Endothelial cell (in vitro differentiated cells): ENCODE measurements around the gene TMPRSS11D. TPM values are rescaled to one million over a fixed set of nuclear protein-coding genes. Genes with fewer than 3 reads are reported as not detected.

ENCODE experiments used
- DNase-seq: peaks from one replicate; pipeline ENCODE4 v3.0.0; 2021; ENCODE audit warnings: low spot score
- H3K27ac Mint-ChIP-seq: one replicate; pipeline ENCODE4 v1.8.0; 2021; ENCODE audit warnings: mixed read lengths, inconsistent platforms; ENCODE audit not compliant: unreplicated experiment
- H3K27me3 Mint-ChIP-seq: one replicate; pipeline ENCODE4 v1.8.0; 2021; ENCODE audit warnings: mild to moderate bottlenecking, moderate library complexity, mixed read lengths, inconsistent platforms; ENCODE audit not compliant: unreplicated experiment
- H3K36me3 Mint-ChIP-seq: one replicate; pipeline ENCODE4 v1.8.0; 2021; ENCODE audit warnings: mild to moderate bottlenecking, low read depth, mixed read lengths, inconsistent platforms; ENCODE audit not compliant: unreplicated experiment
- H3K4me1 Mint-ChIP-seq: one replicate; pipeline ENCODE4 v1.8.0; 2021; ENCODE audit warnings: mild to moderate bottlenecking, mixed read lengths, inconsistent platforms; ENCODE audit not compliant: unreplicated experiment
- H3K4me3 Mint-ChIP-seq: one replicate; pipeline ENCODE4 v1.8.0; 2021; ENCODE audit warnings: mild to moderate bottlenecking, mixed read lengths, inconsistent platforms; ENCODE audit not compliant: unreplicated experiment
- H3K9me3 Mint-ChIP-seq: one replicate; pipeline ENCODE4 v1.8.0; 2021; ENCODE audit warnings: mixed read lengths, inconsistent platforms; ENCODE audit not compliant: unreplicated experiment
- CTCF ChIP-seq: fragments of 200-600 bp; sonication (generic); IDR thresholded peaks from one replicate; pipeline ENCODE4 v1.5.0; 2021; ENCODE audit warnings: antibody characterized with exemption; ENCODE audit not compliant: unreplicated experiment
- total RNA-seq: library from RNA; stranded (reverse); fragmentation: NEBNext Ultra II Directional; extraction: Animal tissue kit (Norgen Biotek cat#: 25700); gene quantifications from one replicate; pipeline ENCODE4 v1.2.1, GENCODE V29; 2021; ENCODE audit not compliant: unreplicated experiment

The TMPRSS11D gene
- total RNA-seq, 1 donor from 2014 or later = not detected

- H3K27me3 Mint-ChIP-seq = no peaks in the 10 kb centered on the region
- TF ChIP-seq CTCF = no peak
- H3K36me3 Mint-ChIP-seq = no peaks in the 10 kb centered on the region
- H3K27ac Mint-ChIP-seq = no peak overlapping the region
- H3K4me3 Mint-ChIP-seq = no peak overlapping the region
- no peaks in the 10 kb centered on the region for H3K9me3 Mint-ChIP-seq
- H3K4me1 Mint-ChIP-seq = peaks cover 4% of the 10 kb centered on the region
- no peak for DNase-seq
Measured at GRCh38 chr4:67927251-67927650, 43.4 kb upstream of the TMPRSS11D start.

- H3K27ac Mint-ChIP-seq = no peak overlapping the region
- peaks cover 4% of the 10 kb centered on the region for H3K4me1 Mint-ChIP-seq
- H3K27me3 Mint-ChIP-seq = no peaks in the 10 kb centered on the region
- H3K36me3 Mint-ChIP-seq = no peaks in the 10 kb centered on the region
- DNase-seq = no peak
- TF ChIP-seq CTCF = no peak
- no peak overlapping the region for H3K4me3 Mint-ChIP-seq
- H3K9me3 Mint-ChIP-seq = no peaks in the 10 kb centered on the region
Measured at GRCh38 chr4:67926485-67926884, 42.7 kb upstream of the TMPRSS11D start.

- H3K27me3 Mint-ChIP-seq = no peaks in the 10 kb centered on the region
- H3K27ac Mint-ChIP-seq = no peak overlapping the region
- H3K9me3 Mint-ChIP-seq = no peaks in the 10 kb centered on the region
- no peak for DNase-seq
- H3K4me1 Mint-ChIP-seq = no peaks in the 10 kb centered on the region
- TF ChIP-seq CTCF = no peak
- no peak overlapping the region for H3K4me3 Mint-ChIP-seq
- no peaks in the 10 kb centered on the region for H3K36me3 Mint-ChIP-seq
Measured at GRCh38 chr4:67922697-67923096, 38.9 kb upstream of the TMPRSS11D start.

- H3K4me3 Mint-ChIP-seq = no peak overlapping the region
- no peaks in the 10 kb centered on the region for H3K36me3 Mint-ChIP-seq
- no peak for DNase-seq
- peaks cover under 1% of the 10 kb centered on the region for H3K27me3 Mint-ChIP-seq
- H3K4me1 Mint-ChIP-seq = no peaks in the 10 kb centered on the region
- H3K9me3 Mint-ChIP-seq = no peaks in the 10 kb centered on the region
- no peak for TF ChIP-seq CTCF
- H3K27ac Mint-ChIP-seq = no peak overlapping the region
Measured at GRCh38 chr4:67918428-67918827, 34.6 kb upstream of the TMPRSS11D start.

- H3K9me3 Mint-ChIP-seq = no peaks in the 10 kb centered on the region
- no peak for TF ChIP-seq CTCF
- no peaks in the 10 kb centered on the region for H3K36me3 Mint-ChIP-seq
- DNase-seq = no peak
- no peak overlapping the region for H3K27ac Mint-ChIP-seq
- H3K4me1 Mint-ChIP-seq = no peaks in the 10 kb centered on the region
- no peak overlapping the region for H3K4me3 Mint-ChIP-seq
- peaks cover 2% of the 10 kb centered on the region for H3K27me3 Mint-ChIP-seq
Measured at GRCh38 chr4:67915400-67915966, 31.7 kb upstream of the TMPRSS11D start.
